Measurements from ENCODE around the gene BRD1.

GRCh38 chr22:49746065-49746464 is 81.6 kb downstream of the BRD1 start:
- TF ChIP-seq CTCF (IDR thresholded peaks at IDR 0.05) = no peak
- TF ChIP-seq EP300 (IDR thresholded peaks at IDR 0.05) = no peak
